Measurements from ENCODE around the gene FGF14. TPM values are rescaled to one million over a fixed set of nuclear protein-coding genes. Genes with fewer than 3 reads are reported as not detected.

FGF14 gene
- total RNA-seq, 4 donors from 2014 or later: 0.08 to 1.4 (median 0.22) TPM

GRCh38 chr13:102040812-102041211 lies 361.0 kb downstream of the FGF14 start:
- WGBS: 77% methylated on average over 2 of the region's 2 CpGs
- Histone ChIP-seq H3K4me1 (no peaks in the 10 kb centered on the region), H3K9me3 (no peaks in the 10 kb centered on the region), H3K27ac (no peak overlapping the region), H3K4me3 (no peak overlapping the region), H3K36me3 (no peaks in the 10 kb centered on the region), H3K27me3 (no peaks in the 10 kb centered on the region)
- no peak for TF ChIP-seq POLR2AphosphoS5 (IDR thresholded peaks at IDR 0.05)
- no peak for TF ChIP-seq EP300 (IDR thresholded peaks at IDR 0.05)
- TF ChIP-seq POLR2A (IDR thresholded peaks at IDR 0.05): no peak
- no peak for TF ChIP-seq CTCF (IDR thresholded peaks at IDR 0.05)
- no peak for DNase-seq (ENCODE audit: low spot score in 2 of 2)

DNA sequence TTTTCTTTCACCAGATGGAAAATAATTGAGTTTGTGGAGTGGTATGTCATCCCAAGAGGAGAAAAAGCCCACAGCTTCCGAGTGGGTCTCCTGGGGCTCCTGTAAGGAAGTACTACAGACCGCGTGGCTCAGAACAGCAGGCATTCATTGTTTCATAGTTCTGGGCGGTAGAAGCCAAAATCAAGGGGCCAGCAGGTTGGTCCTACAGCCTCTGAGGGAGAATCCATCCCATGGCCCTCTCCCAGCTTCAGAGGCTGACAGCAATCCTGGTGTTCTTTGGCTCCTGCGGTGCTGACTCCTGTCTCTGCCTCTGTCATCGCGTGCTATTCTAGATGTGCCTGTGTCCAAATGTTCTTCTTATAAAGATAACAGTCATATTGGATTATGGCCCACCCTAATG lies 362.6 kb downstream of the FGF14 start:
- no peaks in the 10 kb centered on the region for H3K4me1 ChIP-seq
- no peaks in the 10 kb centered on the region for H3K27me3 ChIP-seq
- DNase-seq (ENCODE audit: low spot score in 2 of 2): no peak
- no peaks in the 10 kb centered on the region for H3K36me3 ChIP-seq
- no peak for TF ChIP-seq POLR2AphosphoS5 (IDR thresholded peaks at IDR 0.05)
- no peak for TF ChIP-seq POLR2A (IDR thresholded peaks at IDR 0.05)
- no peak for TF ChIP-seq EP300 (IDR thresholded peaks at IDR 0.05)
- TF ChIP-seq CTCF (IDR thresholded peaks at IDR 0.05): no peak
- H3K4me3 ChIP-seq: no peak overlapping the region
- H3K27ac ChIP-seq: no peak overlapping the region
- no peaks in the 10 kb centered on the region for H3K9me3 ChIP-seq
- WGBS: 86% methylated on average over 7 of the region's 7 CpGs

- H3K27me3 ChIP-seq: no peaks in the 10 kb centered on the region
- no peak for DNase-seq (ENCODE audit: low spot score in 2 of 2)
- H3K36me3 ChIP-seq: no peaks in the 10 kb centered on the region
- no peak for TF ChIP-seq CTCF (IDR thresholded peaks at IDR 0.05)
- no peak for TF ChIP-seq POLR2AphosphoS5 (IDR thresholded peaks at IDR 0.05)
- TF ChIP-seq POLR2A (IDR thresholded peaks at IDR 0.05): no peak
- TF ChIP-seq EP300 (IDR thresholded peaks at IDR 0.05): no peak
- no peak overlapping the region for H3K4me3 ChIP-seq
- H3K27ac ChIP-seq: no peak overlapping the region
- WGBS: 81% methylated on average over 1 of the region's 1 CpG
- H3K9me3 ChIP-seq: no peaks in the 10 kb centered on the region
- no peaks in the 10 kb centered on the region for H3K4me1 ChIP-seq
Measured at GRCh38 chr13:102038787-102039186, 363.1 kb downstream of the FGF14 start.

- H3K36me3 ChIP-seq: no peaks in the 10 kb centered on the region
- no peak overlapping the region for H3K4me3 ChIP-seq
- DNase-seq (ENCODE audit: low spot score in 2 of 2): no peak
- H3K27me3 ChIP-seq: no peaks in the 10 kb centered on the region
- H3K9me3 ChIP-seq: no peaks in the 10 kb centered on the region
- no peak overlapping the region for H3K27ac ChIP-seq
- no peaks in the 10 kb centered on the region for H3K4me1 ChIP-seq
- TF ChIP-seq POLR2AphosphoS5 (IDR thresholded peaks at IDR 0.05): no peak
- TF ChIP-seq CTCF (IDR thresholded peaks at IDR 0.05): no peak
- no peak for TF ChIP-seq POLR2A (IDR thresholded peaks at IDR 0.05)
- no peak for TF ChIP-seq EP300 (IDR thresholded peaks at IDR 0.05)
Measured at GRCh38 chr13:102035969-102036368, 365.9 kb downstream of the FGF14 start.

- no peaks in the 10 kb centered on the region for H3K9me3 ChIP-seq
- no peak overlapping the region for H3K27ac ChIP-seq
- no peak overlapping the region for H3K4me3 ChIP-seq
- TF ChIP-seq POLR2A (IDR thresholded peaks at IDR 0.05) (no peak), EP300 (IDR thresholded peaks at IDR 0.05) (no peak), CTCF (IDR thresholded peaks at IDR 0.05) (no peak), POLR2AphosphoS5 (IDR thresholded peaks at IDR 0.05) (no peak)
- no peak for DNase-seq (ENCODE audit: low spot score in 2 of 2)
- no peaks in the 10 kb centered on the region for H3K27me3 ChIP-seq
- WGBS: 76% methylated on average over 5 of the region's 5 CpGs
- no peaks in the 10 kb centered on the region for H3K36me3 ChIP-seq
- H3K4me1 ChIP-seq: no peaks in the 10 kb centered on the region
Measured at GRCh38 chr13:102033857-102034331, 368.0 kb downstream of the FGF14 start.
